OCI-LY3 (cell line): Measurements from ENCODE around the gene TMC7.

ENCODE experiments used
- H2AFZ ChIP-seq: fragments of 200-600, 300-600 bp; shearing (Covaris generic); 2 replicates; pipeline ENCODE4 v1.6.0; 2014; ENCODE audit warnings: antibody characterized with exemption, low read depth, low read length
- H3K27ac ChIP-seq: fragments of 200-600, 300-600 bp; sonication (generic); 2 replicates; pipeline ENCODE4 v1.5.1; 2014; ENCODE audit warnings: mild to moderate bottlenecking, low read length, moderate library complexity, mixed read lengths
- H3K27me3 ChIP-seq: fragments of 200-600, 300-600 bp; sonication (generic); 2 replicates; pipeline ENCODE4 v1.6.1; 2014; ENCODE audit warnings: low read depth, low read length, mixed read lengths
- H3K36me3 ChIP-seq: fragments of 200-600, 300-600 bp; sonication (generic); replicated peaks from 2 replicates; pipeline ENCODE3; 2014; ENCODE audit warnings: low read depth, low read length, mixed read lengths
- H3K4me1 ChIP-seq: fragments of 300-600, 200-600 bp; sonication (generic); 2 replicates; pipeline ENCODE4 v1.6.1; 2014; ENCODE audit warnings: low read length, mixed read lengths
- H3K4me2 ChIP-seq: fragments of 200-600, 300-600 bp; sonication (generic); 2 replicates; pipeline ENCODE4 v1.6.1; 2014; ENCODE audit warnings: low read length, mixed read lengths
- H3K4me3 ChIP-seq: fragments of 300-600, 200-600 bp; sonication (generic); 2 replicates; pipeline ENCODE4 v1.5.1; 2014; ENCODE audit warnings: antibody characterized with exemption, mild to moderate bottlenecking, low read length, moderate library complexity
- H3K79me2 ChIP-seq: fragments of 300-600, 200-600 bp; shearing (Covaris generic); 2 replicates; pipeline ENCODE4 v1.6.1; 2014; ENCODE audit warnings: mild to moderate bottlenecking, low read length, mixed read lengths
- H3K9ac ChIP-seq: fragments of 300-600, 200-600 bp; shearing (Covaris generic); 2 replicates; pipeline ENCODE4 v1.6.0; 2014; ENCODE audit warnings: mild to moderate bottlenecking, low read length, moderate library complexity
- H3K9me3 ChIP-seq: fragments of 200-600, 300-600 bp; shearing (Covaris generic); 2 replicates; pipeline ENCODE4 v1.6.1; 2014; ENCODE audit warnings: low read length, mixed read lengths; ENCODE audit not compliant: insufficient read depth
- H4K20me1 ChIP-seq: fragments of 200-600, 300-600 bp; sonication (generic); 2 replicates; pipeline ENCODE4 v1.6.1; 2016; ENCODE audit warnings: low read length, mixed read lengths; ENCODE audit not compliant: insufficient read depth
- CTCF ChIP-seq: fragments of 200-600, 300-600 bp; sonication (generic); IDR thresholded peaks from 2 replicates; pipeline ENCODE4 v1.5.1; 2014; ENCODE audit warnings: antibody characterized with exemption, low read length, low read depth
- EZH2phosphoT487 ChIP-seq: fragments of 200-600 bp; shearing (Covaris generic); IDR thresholded peaks from 2 replicates; pipeline ENCODE4 v1.6.1; 2018; ENCODE audit warnings: antibody characterized with exemption, mixed run types, low read depth

TMC7 gene

GRCh38 chr16:19089410-19089955 is 105.7 kb downstream of the TMC7 start:
- Histone ChIP-seq H3K4me1 (peaks cover 10% of the 10 kb centered on the region), H3K27ac (no peak overlapping the region), H3K4me3 (no peak overlapping the region), H2AFZ (no peak overlapping the region), H3K9me3 (peaks cover 12% of the 10 kb centered on the region; the same call in 1 of the 2 replicates), H3K9ac (no peak overlapping the region), H3K79me2 (no peaks in the 10 kb centered on the region), H4K20me1 (no peaks in the 10 kb centered on the region), H3K4me2 (no peak overlapping the region), H3K27me3 (0 out of 2 replicates have a peak, but pooled peaks cover 4% of the 10 kb centered on the region), H3K36me3 (peaks cover under 1% of the 10 kb centered on the region)
- TF ChIP-seq CTCF = no peak
- no peak for TF ChIP-seq EZH2phosphoT487

- Histone ChIP-seq H3K4me2 (no peak overlapping the region), H3K79me2 (no peaks in the 10 kb centered on the region), H3K9me3 (peaks cover 19% of the 10 kb centered on the region; the same call in 1 of the 2 replicates), H3K36me3 (peaks cover 5% of the 10 kb centered on the region), H2AFZ (no peak overlapping the region), H4K20me1 (no peaks in the 10 kb centered on the region), H3K4me1 (peaks cover 23% of the 10 kb centered on the region), H3K9ac (no peak overlapping the region), H3K4me3 (no peak overlapping the region), H3K27ac (no peak overlapping the region), H3K27me3 (0 out of 2 replicates have a peak, but pooled peaks cover 3% of the 10 kb centered on the region)
- no peak for TF ChIP-seq CTCF
- TF ChIP-seq EZH2phosphoT487 = no peak
These were observed 107.2 kb downstream of the TMC7 start for GRCh38 chr16:19090916-19091315.

GRCh38 chr16:19092653-19093410 is 109.1 kb downstream of the TMC7 start:
- peaks cover 20% of the 10 kb centered on the region for H3K4me1 ChIP-seq
- H2AFZ ChIP-seq = no peak overlapping the region
- H3K4me3 ChIP-seq = no peak overlapping the region
- H4K20me1 ChIP-seq = no peaks in the 10 kb centered on the region
- no peak overlapping the region for H3K9ac ChIP-seq
- H3K27me3 ChIP-seq = no peaks in the 10 kb centered on the region
- no peak for TF ChIP-seq CTCF
- no peak for TF ChIP-seq EZH2phosphoT487
- H3K4me2 ChIP-seq = no peak overlapping the region
- no peak overlapping the region for H3K27ac ChIP-seq
- no peaks in the 10 kb centered on the region for H3K79me2 ChIP-seq
- H3K36me3 ChIP-seq = peaks cover 5% of the 10 kb centered on the region
- H3K9me3 ChIP-seq = peaks cover 19% of the 10 kb centered on the region; the same call in 1 of the 2 replicates

GRCh38 chr16:19093631-19094541 is 110.2 kb downstream of the TMC7 start:
- Histone ChIP-seq H3K27ac (no peak overlapping the region), H3K4me3 (no peak overlapping the region), H3K36me3 (peaks cover 5% of the 10 kb centered on the region), H3K4me1 (peaks cover 17% of the 10 kb centered on the region), H3K27me3 (no peaks in the 10 kb centered on the region), H3K4me2 (no peak overlapping the region), H3K9ac (no peak overlapping the region), H4K20me1 (no peaks in the 10 kb centered on the region), H2AFZ (no peak overlapping the region), H3K9me3 (peaks cover 24% of the 10 kb centered on the region; the same call in 1 of the 2 replicates), H3K79me2 (no peaks in the 10 kb centered on the region)
- TF ChIP-seq EZH2phosphoT487 (no peak), CTCF (no peak)
